ENCODE measurements around the gene SYNJ2.
"Not testable (repeated sequence)": the region's sequence is repeated elsewhere in the genome, so short reads cannot be mapped to it uniquely, and the experiment has no call there.

- not testable (repeated sequence) for TF ChIP-seq CTCF (IDR thresholded peaks at IDR 0.05; ENCODE audit: low read length); EZH2 (optimal IDR thresholded peaks at IDR 0.05; ENCODE audit: low read depth, low read length)
Measured at GRCh38 chr6:157950899-157951298, 30.8 kb upstream of the SYNJ2 start.

Data from MM.1S (cell line).